Left colon (tissue), 2 donors: ENCODE results near the gene MCF2L. TPM values are rescaled to one million over a fixed set of nuclear protein-coding genes. Genes with fewer than 3 reads are reported as not detected.
A peak's percentile ranks its signal among the peaks of the same experiment; 100 is the strongest.

Source experiments
- ATAC-seq: fragments of 200-7000 bp; cut with Tn5 transposase; one replicate; pipeline ENCODE4 v1.9.1; 2020; ENCODE audit warnings: mild to moderate bottlenecking, moderate library complexity
- DNase-seq, 2 donors: peaks; one replicate each; pipeline ENCODE4 v3.0.0-alpha.2; 2020
- intact Hi-C, 2 donors: fragments of 100-400 bp; cut with DNase I in 1 of 2; cut with micrococcal nuclease in 1 of 2; formaldehyde crosslinking; loops; one replicate each; pipeline versions ENCODE4 v1.11.2 to v1.14.0; 2022; cut with DNase I, micrococcal nuclease
- long read RNA-seq: library from polyadenylated mRNA; unstranded; transcript quantifications from one replicate; pipeline ENCODE4 v2.0.0, GENCODE V29; 2021
- total RNA-seq, 2 donors: library from RNA; stranded (reverse); fragmentation: NEBNext Ultra II Directional; extraction: Animal tissue kit (Norgen Biotek cat#: 25700); gene quantifications; one replicate each; pipeline ENCODE4 v1.2.1, GENCODE V29; 2021
- donor health status: DM: no; HTN: no; CAD: no.
- donor health status: DM: yes; HTN: yes; CAD: no.

The MCF2L gene, protein sequence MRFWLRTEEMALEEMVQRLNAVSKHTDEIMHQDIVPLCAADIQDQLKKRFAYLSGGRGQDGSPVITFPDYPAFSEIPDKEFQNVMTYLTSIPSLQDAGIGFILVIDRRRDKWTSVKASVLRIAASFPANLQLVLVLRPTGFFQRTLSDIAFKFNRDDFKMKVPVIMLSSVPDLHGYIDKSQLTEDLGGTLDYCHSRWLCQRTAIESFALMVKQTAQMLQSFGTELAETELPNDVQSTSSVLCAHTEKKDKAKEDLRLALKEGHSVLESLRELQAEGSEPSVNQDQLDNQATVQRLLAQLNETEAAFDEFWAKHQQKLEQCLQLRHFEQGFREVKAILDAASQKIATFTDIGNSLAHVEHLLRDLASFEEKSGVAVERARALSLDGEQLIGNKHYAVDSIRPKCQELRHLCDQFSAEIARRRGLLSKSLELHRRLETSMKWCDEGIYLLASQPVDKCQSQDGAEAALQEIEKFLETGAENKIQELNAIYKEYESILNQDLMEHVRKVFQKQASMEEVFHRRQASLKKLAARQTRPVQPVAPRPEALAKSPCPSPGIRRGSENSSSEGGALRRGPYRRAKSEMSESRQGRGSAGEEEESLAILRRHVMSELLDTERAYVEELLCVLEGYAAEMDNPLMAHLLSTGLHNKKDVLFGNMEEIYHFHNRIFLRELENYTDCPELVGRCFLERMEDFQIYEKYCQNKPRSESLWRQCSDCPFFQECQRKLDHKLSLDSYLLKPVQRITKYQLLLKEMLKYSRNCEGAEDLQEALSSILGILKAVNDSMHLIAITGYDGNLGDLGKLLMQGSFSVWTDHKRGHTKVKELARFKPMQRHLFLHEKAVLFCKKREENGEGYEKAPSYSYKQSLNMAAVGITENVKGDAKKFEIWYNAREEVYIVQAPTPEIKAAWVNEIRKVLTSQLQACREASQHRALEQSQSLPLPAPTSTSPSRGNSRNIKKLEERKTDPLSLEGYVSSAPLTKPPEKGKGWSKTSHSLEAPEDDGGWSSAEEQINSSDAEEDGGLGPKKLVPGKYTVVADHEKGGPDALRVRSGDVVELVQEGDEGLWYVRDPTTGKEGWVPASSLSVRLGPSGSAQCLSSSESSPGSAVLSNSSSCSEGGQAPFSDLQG
- 100 to 1,000 TPM in 1 of 2 donors, 10 to 100 TPM in 1; 86.9 to 101 TPM for total RNA-seq
- long read RNA-seq, partial matches to known transcripts, result 11 of 33 reads
- long read RNA-seq, other reads (novel, unspliced or antisense), result 18 of 33 reads

DNA sequence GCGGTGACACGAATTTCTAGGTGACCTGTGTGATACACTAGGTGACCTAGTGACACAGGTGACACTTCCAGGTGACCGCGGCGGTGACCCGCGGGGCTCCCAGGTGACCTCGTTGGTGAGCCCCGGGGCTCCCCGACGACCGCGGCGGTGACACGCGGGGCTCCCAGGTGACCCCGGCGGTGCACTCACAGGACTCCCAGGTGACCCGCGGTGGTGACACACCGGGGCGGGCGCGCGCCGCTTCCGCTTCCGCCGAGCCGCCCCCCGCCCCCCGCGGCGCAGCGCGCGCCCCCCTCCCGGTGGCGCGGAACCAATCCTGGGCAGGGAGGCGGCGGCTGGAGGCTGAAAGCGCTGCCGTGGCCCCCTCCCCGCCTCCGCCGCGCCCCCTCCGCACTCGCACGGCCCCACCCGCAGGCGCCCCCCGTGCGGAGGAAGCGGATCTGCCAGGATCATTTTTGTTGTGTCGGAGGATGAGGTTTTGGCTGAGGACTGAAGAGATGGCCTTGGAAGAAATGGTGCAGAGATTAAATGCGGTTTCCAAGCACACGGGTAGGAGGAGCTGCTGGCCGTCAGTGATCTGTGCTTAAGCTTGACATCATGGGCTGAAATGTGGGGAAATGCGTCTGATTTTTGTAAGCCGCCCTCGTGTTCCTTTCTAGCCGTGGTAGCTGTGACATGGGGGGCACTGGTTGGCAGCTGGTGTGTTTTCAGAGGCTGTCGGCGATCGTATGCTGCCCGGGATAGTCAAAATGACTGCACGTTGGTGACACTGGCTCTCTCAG, at the start of gene MCF2L:
MCF2L (plus strand) TSS at position 305 of the 782 bp plus-strand sequence; CDS start at position 471, 166 bp downstream.
- intact Hi-C loops, result no loop called here
- ATAC-seq (peak; percentile 73), DNase-seq (peak in 1 of 2 donors; percentile 69)

DNA sequence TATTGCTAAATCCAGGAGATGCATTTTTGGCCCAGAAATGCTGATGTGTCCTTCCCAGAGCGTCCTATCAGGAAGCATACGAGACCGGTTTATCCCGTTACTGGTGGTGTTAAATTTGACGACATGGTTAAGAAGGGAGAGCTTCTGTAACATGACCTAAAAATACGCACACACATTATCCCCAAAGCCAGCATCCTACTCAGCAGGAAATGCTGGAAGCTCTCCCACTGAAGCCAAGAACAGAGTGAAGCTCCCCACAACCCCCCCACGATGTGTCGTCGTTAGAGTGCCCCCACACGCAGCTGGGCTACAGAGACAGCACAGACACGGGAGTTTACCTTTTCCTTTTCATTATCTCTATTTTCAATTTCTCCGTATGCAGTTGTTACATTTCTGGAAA, 45.1 kb upstream of the MCF2L start:
- no peak for ATAC-seq
- intact Hi-C loops, result no loop called here
- no peak for DNase-seq

DNA sequence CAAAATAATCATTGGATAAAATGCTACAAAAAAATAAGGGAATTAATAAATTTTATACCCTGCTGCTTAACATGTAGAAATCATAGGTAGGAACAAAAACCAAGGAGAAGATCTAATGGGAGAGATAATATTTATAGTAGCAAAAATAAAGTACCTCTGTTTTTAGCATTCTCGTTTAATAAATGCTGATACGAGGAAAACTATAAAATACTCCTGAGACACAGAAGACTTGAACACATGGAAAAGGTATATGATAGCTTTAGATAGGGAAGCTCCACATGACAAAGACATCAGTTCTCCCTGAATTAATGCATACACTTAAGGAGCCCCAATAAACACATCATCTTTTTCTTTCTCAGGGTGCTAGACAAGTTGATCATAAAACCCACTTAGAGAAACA, 44.6 kb upstream of the MCF2L start:
- no peak for DNase-seq
- ATAC-seq, result no peak
- intact Hi-C loops, result no loop called here

DNA sequence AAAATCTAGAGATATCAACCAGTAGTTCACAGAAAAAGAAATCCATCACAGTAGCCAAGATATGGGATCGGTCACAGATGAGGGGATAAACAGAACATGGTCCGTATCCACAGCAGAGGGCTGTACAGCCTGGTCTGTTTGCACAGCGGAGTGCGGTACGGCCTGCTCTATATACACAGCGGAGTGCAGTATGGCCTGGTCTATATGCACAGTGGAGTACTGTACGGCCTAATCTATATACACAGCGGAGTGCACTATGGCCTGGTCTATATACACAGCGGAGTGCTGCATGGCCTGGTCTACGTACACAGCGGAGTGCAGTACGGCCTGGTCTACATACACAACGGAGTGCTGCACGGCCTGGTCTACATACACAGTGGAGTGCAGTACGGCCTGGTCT, 43.0 kb upstream of the MCF2L start:
- DNase-seq (no peak), ATAC-seq (no peak)
- intact Hi-C loops, result no loop called here

DNA sequence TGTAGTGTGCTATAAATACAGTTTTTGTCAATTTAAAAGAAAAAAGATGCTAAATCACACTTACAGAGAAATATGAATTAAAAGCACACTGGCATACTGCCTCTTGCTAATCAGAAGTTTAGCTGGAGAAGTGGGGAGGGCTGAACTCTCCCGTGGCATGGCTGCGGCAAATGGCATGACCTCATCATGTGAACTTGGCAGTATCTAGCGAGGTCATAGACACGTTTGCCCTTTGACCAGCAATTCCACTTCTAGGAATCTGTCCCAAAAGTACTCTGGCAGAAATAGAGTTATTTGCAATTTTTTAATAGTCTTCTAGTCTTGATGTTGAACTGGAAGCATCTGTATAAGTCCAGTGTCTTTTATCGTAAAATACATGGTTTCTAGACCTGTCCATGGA, 42.0 kb upstream of the MCF2L start:
- ATAC-seq (no peak), DNase-seq (no peak)
- intact Hi-C loops, result no loop called here

DNA sequence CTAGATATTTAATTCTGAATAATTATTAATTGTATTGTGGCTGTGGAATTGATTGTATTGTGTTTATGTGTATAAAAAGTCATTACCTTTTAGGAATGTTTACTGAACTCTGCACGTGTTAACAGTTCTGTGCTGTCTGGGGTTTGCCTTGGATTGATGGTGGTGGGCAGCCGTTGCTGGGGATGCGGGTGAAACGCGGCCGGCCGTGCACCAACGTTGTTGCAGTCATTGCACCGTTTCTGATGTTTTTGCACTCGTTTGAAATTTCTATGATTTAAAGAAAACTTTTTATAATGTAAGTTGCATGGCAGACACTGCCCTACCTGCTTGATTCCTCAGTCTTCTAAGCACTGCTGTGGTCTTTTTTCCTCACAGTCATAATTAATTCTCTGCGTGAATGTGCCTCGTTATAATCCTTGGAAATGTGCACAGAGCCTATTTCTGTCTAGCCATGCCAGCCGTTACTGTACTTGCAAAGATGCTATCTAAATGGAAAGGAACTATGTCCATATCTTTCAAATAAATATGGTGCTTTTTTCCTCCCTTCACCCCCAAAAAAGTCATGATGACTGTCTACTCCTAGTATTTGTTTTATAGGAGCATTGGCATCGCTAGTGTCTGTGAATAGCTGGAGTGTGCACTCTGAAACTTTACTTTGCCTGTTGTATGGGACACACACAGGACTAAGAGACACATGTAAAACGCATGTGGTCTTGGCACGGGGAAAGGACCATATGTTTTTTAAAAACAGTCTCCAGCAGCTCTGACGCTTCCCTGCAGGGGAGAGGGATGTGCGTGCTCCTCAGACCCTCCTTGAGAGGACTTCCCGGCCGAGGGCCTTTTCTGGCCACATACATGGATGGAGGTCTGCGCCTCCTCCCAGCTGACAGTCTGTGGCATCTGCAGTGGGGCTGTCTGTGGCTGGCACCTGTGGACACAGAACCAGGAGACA, 40.7 kb upstream of the MCF2L start:
- DNase-seq (no peak), ATAC-seq (no peak)
- intact Hi-C loops, result no loop called here

DNA sequence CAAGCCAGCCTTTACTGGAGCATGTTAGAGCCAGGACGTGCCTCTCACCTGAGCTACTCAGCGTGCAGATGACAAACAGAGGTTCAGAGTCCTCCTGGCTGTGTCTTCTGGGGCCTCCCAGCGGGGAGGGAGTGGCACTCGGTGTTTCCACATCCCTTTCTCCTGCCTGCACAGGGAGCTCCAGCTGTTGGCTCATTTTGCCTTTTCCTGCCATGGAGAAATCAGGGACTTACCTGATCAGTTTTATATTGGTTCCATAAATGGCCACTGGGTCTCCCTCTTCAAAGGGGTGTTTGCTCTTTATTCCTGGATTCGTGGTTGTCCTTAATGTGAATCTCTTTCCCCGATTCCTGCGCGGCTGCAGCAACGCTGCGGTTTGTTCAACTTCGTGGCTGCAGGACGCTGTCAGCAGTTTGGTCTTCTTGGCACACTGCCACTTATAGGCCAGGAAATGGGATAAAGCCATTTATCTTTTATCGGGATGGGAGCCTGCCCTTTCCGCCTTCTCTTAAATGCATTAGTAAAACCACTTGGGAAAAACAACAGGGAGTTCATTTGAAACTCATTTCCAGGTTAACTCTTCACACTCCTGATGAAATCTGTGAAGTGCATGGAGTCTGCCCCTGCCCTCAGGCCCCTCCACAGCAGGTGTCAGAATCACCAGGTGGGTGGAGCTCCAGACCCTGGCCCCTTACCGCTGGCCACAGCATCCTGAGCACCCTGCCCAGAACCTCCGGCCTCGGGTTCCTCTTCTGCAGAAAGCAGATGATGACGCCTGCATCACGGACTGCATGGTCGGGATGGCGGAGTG, 39.8 kb upstream of the MCF2L start:
- peak; percentile 84 for ATAC-seq

DNA sequence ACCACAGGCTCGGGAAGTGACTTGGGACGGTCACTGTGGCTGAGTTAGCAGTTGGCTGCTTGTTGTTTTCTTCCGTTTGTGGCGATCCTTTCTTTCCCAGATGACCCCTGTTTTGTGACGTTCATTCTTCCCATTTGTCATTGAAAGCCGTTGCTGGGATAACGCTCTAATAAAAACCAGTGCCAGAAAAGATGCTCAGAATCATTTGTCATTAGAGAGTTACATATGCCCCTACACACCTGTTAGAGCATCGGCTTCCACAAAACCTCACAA, 39.3 kb upstream of the MCF2L start:
- ATAC-seq, result no peak
- intact Hi-C loops, result no loop called here
- DNase-seq, result no peak

More for the DNA sequence above, 39.8 kb upstream of the MCF2L start:
- peak; percentile 59 to 67 for DNase-seq
- intact Hi-C loops, result no loop called here

DNA sequence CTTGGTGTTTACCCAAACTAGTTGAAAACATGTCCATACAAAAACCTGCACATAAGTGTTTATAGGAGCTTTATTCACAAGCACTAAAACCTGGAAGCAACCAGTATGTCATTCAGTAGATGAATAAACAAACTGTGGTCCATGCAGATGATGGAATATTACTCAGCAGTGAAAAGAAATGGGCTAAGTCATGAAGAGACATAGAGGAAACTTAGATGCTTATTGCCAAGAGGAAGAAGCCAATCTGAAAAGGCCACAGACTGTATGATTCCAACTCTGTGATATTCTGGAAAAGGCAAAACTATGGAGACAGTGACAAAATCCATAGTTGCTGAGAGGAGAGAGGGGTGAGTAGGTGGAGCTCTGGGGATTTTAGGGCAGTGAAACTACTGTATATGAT, 38.8 kb upstream of the MCF2L start:
- DNase-seq, result no peak
- intact Hi-C loops, result no loop called here
- ATAC-seq, result no peak

DNA sequence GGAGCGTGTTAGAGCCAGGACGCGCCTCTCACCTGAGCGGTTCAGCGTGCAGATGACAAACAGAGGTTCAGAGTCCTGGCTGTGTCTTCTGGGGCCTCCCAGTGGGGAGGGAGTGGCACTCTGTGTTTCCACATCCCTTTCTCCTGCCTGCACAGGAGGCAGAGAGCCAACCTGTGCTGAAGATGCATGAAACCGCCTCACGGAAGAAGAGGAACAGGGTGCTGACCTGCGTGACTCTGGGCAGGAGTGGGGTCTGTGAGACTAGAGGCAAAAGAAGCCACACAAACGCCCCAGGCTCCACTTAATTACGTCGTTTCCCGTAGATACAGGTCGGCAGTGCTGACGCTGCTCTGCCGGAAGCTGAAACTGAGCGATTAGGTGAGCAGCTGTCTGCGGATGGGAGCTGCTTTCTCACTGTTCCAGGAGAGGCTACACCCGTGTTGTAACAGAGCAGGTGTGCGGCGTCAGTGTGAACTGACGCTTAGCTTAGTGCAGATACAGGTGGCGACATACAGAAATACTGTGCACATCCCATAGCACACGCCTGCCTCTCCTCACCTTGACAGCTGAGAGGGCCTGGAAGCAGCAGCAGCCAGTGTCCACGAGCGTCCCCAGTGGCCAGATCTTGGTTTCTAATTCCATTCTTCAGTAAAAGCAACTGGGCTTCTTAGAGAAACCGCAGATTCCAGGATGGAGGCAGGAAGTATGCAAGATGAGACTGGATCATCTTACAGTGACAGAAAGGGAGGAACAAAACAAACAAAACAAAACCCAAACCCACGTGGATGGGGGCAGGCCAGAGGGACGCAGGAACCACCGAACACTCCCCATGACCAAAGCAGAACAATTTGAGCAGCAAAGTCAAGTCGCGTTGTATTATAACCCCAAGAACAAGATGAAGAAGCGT, 37.7 kb upstream of the MCF2L start:
- peak; percentile 55 to 67 for DNase-seq
- ATAC-seq, result peak; percentile 75
- intact Hi-C loops, result no loop called here

DNA sequence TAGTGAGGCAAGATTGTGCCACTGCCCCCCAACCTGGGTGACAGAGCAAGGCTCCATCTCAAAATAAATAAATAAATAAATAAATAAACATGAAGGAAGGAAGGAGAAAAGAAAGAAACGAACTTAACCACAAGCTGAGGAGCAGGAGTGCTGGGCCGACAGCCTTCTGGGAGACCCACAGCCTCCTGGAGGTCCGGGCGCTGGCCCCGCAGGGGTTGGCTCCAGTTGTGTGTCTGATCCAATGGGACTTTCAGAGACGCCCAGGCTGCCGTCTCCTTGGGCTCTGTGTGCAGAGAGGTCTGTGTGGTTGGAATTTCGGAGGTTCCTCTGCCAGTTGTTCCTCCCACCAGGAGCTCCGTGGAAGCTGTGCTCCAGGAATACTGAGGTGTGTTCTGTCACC, 36.0 kb upstream of the MCF2L start:
- ATAC-seq (no peak), DNase-seq (no peak)
- intact Hi-C loops, result no loop called here

DNA sequence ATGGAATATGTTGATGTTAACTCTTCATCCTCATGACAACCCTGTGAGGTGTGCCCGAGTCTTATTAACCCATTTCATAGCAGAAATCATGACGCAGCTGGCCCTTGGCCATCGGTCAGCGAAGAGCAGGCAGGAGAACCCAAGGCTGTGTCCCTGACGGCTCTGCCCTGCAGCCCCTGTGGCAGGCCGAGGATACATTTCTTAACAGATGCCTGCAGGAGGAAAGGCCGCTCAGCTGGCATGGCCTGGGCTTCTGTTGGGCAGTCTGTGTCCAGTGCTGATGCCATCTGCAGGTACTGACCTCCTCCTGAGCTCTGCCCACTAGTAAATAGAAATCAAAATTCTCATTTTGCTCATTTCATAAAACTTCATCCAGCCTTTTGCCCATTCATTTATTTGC, 35.4 kb upstream of the MCF2L start:
- DNase-seq (no peak), ATAC-seq (no peak)
- intact Hi-C loops, result no loop called here

DNA sequence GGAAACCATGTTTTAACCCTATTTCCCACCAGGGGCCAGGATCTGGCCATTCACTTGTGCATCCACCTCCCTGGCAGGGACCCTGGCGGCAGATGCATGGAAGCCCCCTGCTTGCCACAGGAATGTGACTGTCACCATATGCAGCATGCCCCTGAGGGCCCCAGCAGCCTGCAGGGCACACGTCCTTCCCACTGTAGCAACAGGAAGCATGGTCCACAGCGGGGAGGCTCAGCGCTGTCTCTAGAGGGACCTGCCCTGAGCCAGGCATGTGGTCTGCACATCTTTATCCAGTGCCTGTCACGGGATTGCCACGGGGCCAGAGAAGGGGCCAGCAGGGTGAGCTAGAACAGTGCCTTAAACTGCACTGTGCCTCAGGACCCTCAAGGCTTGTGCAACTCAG, 34.9 kb upstream of the MCF2L start:
- DNase-seq (no peak), ATAC-seq (no peak)
- intact Hi-C loops, result no loop called here

DNA sequence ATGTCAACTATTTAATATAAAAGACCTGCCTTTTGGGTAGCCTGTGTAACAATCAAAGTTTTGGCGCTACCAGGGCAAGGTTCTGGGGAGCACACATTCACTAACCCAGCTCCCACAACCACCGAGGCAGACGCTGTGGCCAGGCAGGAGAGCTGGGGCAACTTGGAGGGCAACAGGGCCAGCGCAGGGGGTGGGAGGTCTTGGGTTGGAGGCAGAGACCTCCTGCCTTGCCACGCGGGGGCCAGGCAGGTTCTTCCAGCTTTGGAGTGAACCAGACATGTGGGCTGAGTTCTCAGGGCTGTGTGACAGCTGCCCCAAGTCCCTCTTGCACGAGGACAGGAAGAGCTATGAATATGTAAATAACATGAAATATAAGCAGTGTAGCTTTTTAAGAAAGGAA, 30.3 kb upstream of the MCF2L start:
- ATAC-seq (no peak), DNase-seq (no peak)
- intact Hi-C loops, result no loop called here

DNA sequence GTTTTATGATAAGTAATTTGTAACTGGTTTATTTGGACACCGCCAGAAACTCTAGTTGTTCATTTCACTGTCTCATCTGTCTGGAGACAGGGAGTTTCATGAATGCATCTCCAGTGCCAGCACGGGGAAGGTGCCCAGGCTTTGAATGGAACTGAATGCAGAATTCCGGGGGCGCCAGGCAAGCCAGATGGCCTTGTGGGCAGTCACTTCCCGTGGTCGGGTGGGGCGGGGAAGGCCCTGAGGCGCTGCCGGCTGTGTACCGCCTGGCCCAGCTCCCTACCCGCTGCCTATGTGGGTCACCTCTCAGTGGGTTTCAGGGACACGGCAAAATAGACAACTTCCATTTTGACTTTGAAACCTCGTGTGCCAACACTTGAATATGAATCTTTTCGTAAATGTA, 28.8 kb upstream of the MCF2L start:
- no peak for DNase-seq
- no peak for ATAC-seq
- intact Hi-C loops, result loop anchor here in 1 of 2 donors (10.0 kb wide), 1 partner anchor 95 kb away; no protein-coding TSS in a partner anchor

DNA sequence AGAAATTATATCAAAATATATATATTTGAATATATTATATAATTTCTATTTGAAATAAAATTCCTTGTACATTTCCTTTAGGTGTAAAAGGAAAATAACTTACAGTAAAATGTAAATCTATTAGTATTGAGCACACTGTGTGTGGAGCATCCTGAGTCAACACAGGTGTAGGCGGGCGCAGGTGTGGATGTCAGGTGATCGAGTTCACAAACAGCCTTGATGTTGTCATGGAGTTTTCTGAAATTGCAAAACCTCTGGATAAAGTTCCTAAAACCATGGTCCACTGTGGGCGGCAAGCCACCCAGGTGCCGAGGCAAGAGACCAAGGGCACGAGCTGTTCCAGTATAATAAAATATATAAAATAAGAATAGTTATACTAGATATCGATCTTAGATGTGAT, 27.7 kb upstream of the MCF2L start:
- ATAC-seq, result no peak
- DNase-seq, result no peak
- intact Hi-C loops, result loop anchor here in 1 of 2 donors (10.0 kb wide), 1 partner anchor 93 kb away; no protein-coding TSS in a partner anchor
